Brain microvascular endothelial cell (primary cell): Measurements from ENCODE around the gene GRID2.

Experiments
- DNase-seq: peaks from one replicate; pipeline ENCODE4 v3.0.0-alpha.2; 2020
- H3K27ac ChIP-seq: fragments of 250-450 bp; sonication (Bioruptor Pico); 2 replicates; pipeline ENCODE4 v1.5.1; 2020; ENCODE audit warnings: mild to moderate bottlenecking, moderate library complexity
- H3K27me3 ChIP-seq: fragments of 250-450 bp; sonication (Bioruptor Pico); replicated peaks from 2 replicates; pipeline ENCODE4 v1.5.1; 2020; ENCODE audit warnings: mild to moderate bottlenecking
- H3K36me3 ChIP-seq: fragments of 250-450 bp; sonication (Bioruptor Pico); replicated peaks from 2 replicates; pipeline ENCODE4 v1.5.1; 2020; ENCODE audit warnings: mild to moderate bottlenecking
- H3K4me3 ChIP-seq: 2 replicates; pipeline ENCODE4 v1.5.1; 2011; ENCODE audit warnings: low read depth, mild to moderate bottlenecking, control low read depth, low read length, moderate library complexity
- CTCF ChIP-seq: IDR thresholded peaks from 2 replicates; pipeline ENCODE4 v1.5.1; 2011; ENCODE audit warnings: low read depth, mild to moderate bottlenecking, moderate library complexity, low read length, control low read depth, inconsistent platforms; ENCODE audit errors: missing control alignments
- in situ Hi-C: cut with HindIII; loops from 2 replicates; pipeline ENCODE4 v1.10.0; 2017; ENCODE audit warnings: low sequenced_read_pairs, low pct_ligation_motif_present

Gene GRID2

GRCh38 chr4:93693141-93693540 lies 1389.4 kb downstream of the GRID2 start:
- Histone ChIP-seq H3K36me3 (no peaks in the 10 kb centered on the region), H3K27me3 (no peaks in the 10 kb centered on the region), H3K4me3 (no peak overlapping the region), H3K27ac (no peak overlapping the region)
- in situ Hi-C loops: no loop called here
- no peak for TF ChIP-seq CTCF
- DNase-seq: no peak

- in situ Hi-C loops: no loop called here
- DNase-seq: no peak
- H3K27me3 ChIP-seq: no peaks in the 10 kb centered on the region
- no peaks in the 10 kb centered on the region for H3K36me3 ChIP-seq
- no peak for TF ChIP-seq CTCF
- H3K27ac ChIP-seq: no peak overlapping the region
- H3K4me3 ChIP-seq: no peak overlapping the region
Measured at GRCh38 chr4:93698686-93699085, 1394.9 kb downstream of the GRID2 start.

GRCh38 chr4:93700571-93700970 lies 1396.8 kb downstream of the GRID2 start:
- Histone ChIP-seq H3K27me3 (no peaks in the 10 kb centered on the region), H3K4me3 (no peak overlapping the region), H3K36me3 (no peaks in the 10 kb centered on the region), H3K27ac (no peak overlapping the region)
- in situ Hi-C loops: no loop called here
- no peak for DNase-seq
- TF ChIP-seq CTCF: no peak

GRCh38 chr4:93710101-93710846 lies 1406.5 kb downstream of the GRID2 start:
- Histone ChIP-seq H3K36me3 (no peaks in the 10 kb centered on the region), H3K27ac (no peak overlapping the region), H3K27me3 (no peaks in the 10 kb centered on the region), H3K4me3 (no peak overlapping the region)
- in situ Hi-C loops: no loop called here
- DNase-seq: no peak
- TF ChIP-seq CTCF: peak; percentile 18

GRCh38 chr4:93710847-93711430 lies 1407.2 kb downstream of the GRID2 start:
- DNase-seq: no peak
- TF ChIP-seq CTCF: no peak
- Histone ChIP-seq H3K27me3 (no peaks in the 10 kb centered on the region), H3K27ac (no peak overlapping the region), H3K36me3 (no peaks in the 10 kb centered on the region), H3K4me3 (no peak overlapping the region)
- in situ Hi-C loops: no loop called here
